ENCODE results near the gene TNNC2. TPM values are rescaled to one million over a fixed set of nuclear protein-coding genes. Genes with fewer than 3 reads are reported as not detected.
"Not testable (repeated sequence)": the region's sequence is repeated elsewhere in the genome, so short reads cannot be mapped to it uniquely, and the experiment has no call there.

The TNNC2 gene
- total and polyA plus RNA-seq, 2 donors (not counting 1 experiment from before 2014, with no cell fraction given), result 0.33 TPM; not detected in 1

DNA sequence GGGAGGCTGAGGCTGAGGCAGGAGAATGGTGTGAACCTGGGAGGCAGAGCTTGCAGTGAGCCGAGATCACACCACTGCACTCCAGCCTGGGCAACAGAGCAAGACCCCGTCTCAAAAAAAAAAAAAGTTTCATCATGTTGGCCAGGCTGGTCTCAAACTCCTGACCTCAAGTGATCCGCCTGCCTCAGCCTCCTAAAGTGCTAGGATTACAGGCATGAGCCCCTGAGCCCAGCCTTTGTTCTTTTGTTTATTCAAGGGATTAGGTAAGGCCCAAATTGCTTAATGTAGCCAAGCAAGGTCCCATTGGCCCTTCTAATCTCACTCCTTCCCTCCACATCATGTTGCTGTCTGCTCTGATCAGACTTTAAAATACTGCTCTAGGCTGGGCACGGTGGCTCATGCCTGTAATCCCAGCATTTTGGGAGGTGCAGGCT, 2.6 kb upstream of the TNNC2 start:
- H3K27ac ChIP-seq (ENCODE audit: low read length in 2 of 2); DNase-seq; H3K9ac ChIP-seq (ENCODE audit: low read length); H3K9me3 Mint-ChIP-seq (ENCODE audit: insufficient read depth); H3K9me3 ChIP-seq (ENCODE audit: control extremely low read depth in 1 of 3, control insufficient read depth in 2 of 3, insufficient read depth in 1 of 3, low read length in 2 of 3); H2AFZ ChIP-seq (ENCODE audit: insufficient read depth, low read depth, low read length, poor library complexity, severe bottlenecking); H3K79me2 ChIP-seq (ENCODE audit: control insufficient read depth, insufficient read depth, low read length); ATAC-seq (ENCODE audit: low read depth); H3K4me3 Mint-ChIP-seq; H3K4me3 ChIP-seq (ENCODE audit: control extremely low read depth in 1 of 5, extremely low read depth in 1 of 5, insufficient read depth in 1 of 5, low read depth in 2 of 5, low read length in 4 of 5); H3K27me3 Mint-ChIP-seq; POLR2A ChIA-PET; H3K36me3 ChIP-seq (replicated peaks in 1 of 2; ENCODE audit: control extremely low read depth in 1 of 2, control insufficient read depth in 1 of 2, extremely low read depth in 1 of 2, insufficient read depth in 2 of 2, low read length in 1 of 2); H3K4me2 ChIP-seq (replicated peaks; ENCODE audit: low read depth, low read length, poor library complexity, severe bottlenecking); CTCF ChIA-PET; intact Hi-C loops (cut with micrococcal nuclease); H3K27ac Mint-ChIP-seq; H3K27me3 ChIP-seq (replicated peaks in 1 of 4; ENCODE audit: control extremely low read depth in 1 of 4, control insufficient read depth in 3 of 4, insufficient read depth in 4 of 4, low read length in 3 of 4); H4K20me1 ChIP-seq (ENCODE audit: control insufficient read depth, insufficient read depth, low read length, poor library complexity, severe bottlenecking): not testable (repeated sequence)
- H3K4me1 Mint-ChIP-seq, result peaks cover 14% of the 10 kb centered on the region
- 100% methylated on average over 4 of the region's 4 CpGs for WGBS (ENCODE audit: insufficient coverage)
- H3K4me1 ChIP-seq (ENCODE audit: control insufficient read depth in 2 of 2, insufficient read depth in 2 of 2, low read length in 2 of 2), result peaks cover 6 to 14% of the 10 kb centered on the region in 2 donors

DNA sequence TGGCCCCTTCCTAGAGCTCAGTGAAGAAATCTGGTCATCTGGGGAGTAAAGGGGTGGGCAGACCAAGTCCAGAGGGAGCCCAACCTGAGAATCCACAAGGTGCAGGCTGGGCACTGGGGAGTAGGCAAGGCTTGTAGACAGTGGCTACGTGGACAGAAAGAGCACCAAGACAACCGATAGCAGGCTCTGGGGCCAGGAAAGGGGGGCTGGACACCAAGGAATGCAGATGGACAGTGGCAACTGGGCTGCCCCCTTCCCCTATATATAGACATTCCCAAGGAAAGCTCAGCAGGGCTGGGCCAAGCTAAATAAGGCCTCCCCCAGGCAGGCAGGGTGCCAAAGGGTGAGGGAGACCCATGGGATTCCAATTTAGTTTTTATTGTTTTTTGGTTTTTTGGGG, 1.5 kb upstream of the TNNC2 start:
- Histone ChIP-seq H3K9ac (ENCODE audit: low read length) (no peak overlapping the region), H3K79me2 (ENCODE audit: control insufficient read depth, insufficient read depth, low read length) (no peaks in the 10 kb centered on the region), H3K4me1 (ENCODE audit: control insufficient read depth in 2 of 2, insufficient read depth in 2 of 2, low read length in 2 of 2) (peaks cover 5 to 16% of the 10 kb centered on the region in 2 donors), H4K20me1 (ENCODE audit: control insufficient read depth, insufficient read depth, low read length, poor library complexity, severe bottlenecking) (no peaks in the 10 kb centered on the region), H3K27me3 (replicated peaks in 1 of 4; ENCODE audit: control extremely low read depth in 1 of 4, control insufficient read depth in 3 of 4, insufficient read depth in 4 of 4, low read length in 3 of 4) (peaks cover 0 to 2% (median under 1%) of the 10 kb centered on the region in 4 experiments), H3K4me2 (replicated peaks; ENCODE audit: low read depth, low read length, poor library complexity, severe bottlenecking) (no peak overlapping the region), H2AFZ (ENCODE audit: insufficient read depth, low read depth, low read length, poor library complexity, severe bottlenecking) (no peak overlapping the region), H3K36me3 (replicated peaks in 1 of 2; ENCODE audit: control extremely low read depth in 1 of 2, control insufficient read depth in 1 of 2, extremely low read depth in 1 of 2, insufficient read depth in 2 of 2, low read length in 1 of 2) (no peaks in the 10 kb centered on the region), H3K27ac (ENCODE audit: low read length in 2 of 2) (no peak overlapping the region), H3K9me3 (ENCODE audit: control extremely low read depth in 1 of 3, control insufficient read depth in 2 of 3, insufficient read depth in 1 of 3, low read length in 2 of 3) (peaks cover 0 to 2% (median 0%) of the 10 kb centered on the region in 3 donors), H3K4me3 (ENCODE audit: control extremely low read depth in 1 of 5, extremely low read depth in 1 of 5, insufficient read depth in 1 of 5, low read depth in 2 of 5, low read length in 4 of 5) (no peak overlapping the region)
- intact Hi-C loops (cut with micrococcal nuclease), result no loop called here
- H3K27me3 Mint-ChIP-seq, result peaks cover 8% of the 10 kb centered on the region
- no peak for TF ChIP-seq EZH2 (IDR thresholded peaks at IDR 0.05; ENCODE audit: borderline replicate concordance, insufficient read depth, low read depth, low read length, poor library complexity, severe bottlenecking)
- TF ChIP-seq, protein P1, sequence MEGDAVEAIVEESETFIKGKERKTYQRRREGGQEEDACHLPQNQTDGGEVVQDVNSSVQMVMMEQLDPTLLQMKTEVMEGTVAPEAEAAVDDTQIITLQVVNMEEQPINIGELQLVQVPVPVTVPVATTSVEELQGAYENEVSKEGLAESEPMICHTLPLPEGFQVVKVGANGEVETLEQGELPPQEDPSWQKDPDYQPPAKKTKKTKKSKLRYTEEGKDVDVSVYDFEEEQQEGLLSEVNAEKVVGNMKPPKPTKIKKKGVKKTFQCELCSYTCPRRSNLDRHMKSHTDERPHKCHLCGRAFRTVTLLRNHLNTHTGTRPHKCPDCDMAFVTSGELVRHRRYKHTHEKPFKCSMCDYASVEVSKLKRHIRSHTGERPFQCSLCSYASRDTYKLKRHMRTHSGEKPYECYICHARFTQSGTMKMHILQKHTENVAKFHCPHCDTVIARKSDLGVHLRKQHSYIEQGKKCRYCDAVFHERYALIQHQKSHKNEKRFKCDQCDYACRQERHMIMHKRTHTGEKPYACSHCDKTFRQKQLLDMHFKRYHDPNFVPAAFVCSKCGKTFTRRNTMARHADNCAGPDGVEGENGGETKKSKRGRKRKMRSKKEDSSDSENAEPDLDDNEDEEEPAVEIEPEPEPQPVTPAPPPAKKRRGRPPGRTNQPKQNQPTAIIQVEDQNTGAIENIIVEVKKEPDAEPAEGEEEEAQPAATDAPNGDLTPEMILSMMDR (IDR thresholded peaks at IDR 0.05), result no peak
- POLR2A ChIA-PET, result interaction anchor here (0.9 kb wide), 1 partner anchor 14 kb away, joined by 5 read pairs; no protein-coding TSS in a partner anchor
- no peak overlapping the region for H3K27ac Mint-ChIP-seq
- ATAC-seq (ENCODE audit: low read depth) (no peak), DNase-seq (no peak)
- WGBS (ENCODE audit: insufficient coverage), result 72% methylated on average over 2 of the region's 2 CpGs
- H3K4me3 Mint-ChIP-seq, result no peak overlapping the region
- peaks cover 18% of the 10 kb centered on the region for H3K4me1 Mint-ChIP-seq
- CTCF ChIA-PET, result interaction anchor here (0.6 to 1.0 kb wide), 2 partner anchors 61 to 159 kb away, joined by 3 to 6 read pairs; no protein-coding TSS in a partner anchor
- no peaks in the 10 kb centered on the region for H3K9me3 Mint-ChIP-seq (ENCODE audit: insufficient read depth)

Measured in B cell (primary cell).